Measurements from ENCODE around the gene LIN54. TPM values are rescaled to one million over a fixed set of nuclear protein-coding genes. Genes with fewer than 3 reads are reported as not detected.

Gene LIN54
- total and polyA plus RNA-seq, 9 of the 15 experiments (the other 6 are each of a cell fraction or from before 2014, with no cell fraction given), result 2.2 to 22.5 (median 15.8) TPM

DNA sequence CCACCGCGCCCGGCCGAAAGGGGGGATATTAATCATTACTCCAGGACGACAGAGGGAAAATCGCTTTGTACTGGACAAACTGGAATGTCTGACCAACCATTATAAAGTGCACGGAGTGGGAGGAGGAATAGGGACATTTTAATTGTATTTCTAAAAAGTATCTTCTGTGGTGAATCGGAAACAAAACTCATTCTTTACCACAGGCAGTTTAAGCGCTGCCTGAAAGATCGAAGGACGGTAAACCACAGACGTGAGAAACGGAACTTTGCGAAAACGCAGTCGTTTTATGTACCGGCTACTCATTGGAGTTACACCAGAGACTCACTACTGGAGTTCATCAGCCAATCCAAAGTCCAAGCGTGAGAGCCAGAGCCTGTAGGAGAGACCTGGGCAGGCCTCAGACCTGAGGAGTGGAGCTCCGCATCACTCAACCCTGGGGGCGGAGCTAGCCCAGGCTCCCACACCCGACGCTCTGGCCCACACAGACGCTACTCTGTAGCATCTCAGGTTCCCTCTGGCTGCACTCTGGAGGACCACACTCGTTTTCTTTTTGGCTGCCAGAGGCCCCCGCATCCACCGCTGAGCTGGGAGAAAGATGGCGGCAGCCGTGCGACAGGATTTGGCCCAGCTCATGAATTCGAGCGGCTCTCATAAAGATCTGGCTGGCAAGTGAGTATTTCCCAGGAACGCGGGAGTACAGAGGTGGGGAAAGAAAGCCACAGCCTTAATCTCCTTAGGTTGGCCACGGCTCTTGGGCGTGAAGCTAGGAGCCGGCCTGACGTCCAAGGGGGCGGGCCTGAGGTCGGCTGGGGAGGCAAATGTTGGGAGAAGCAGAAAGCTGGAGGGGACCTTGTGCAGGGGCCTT lies 24.2 kb upstream of the LIN54 start, which contains the start of gene COPS4:
TSS of gene COPS4 (plus strand) at position 554 of the 865 bp plus-strand sequence. CDS start at position 596, 42 bp downstream.
- peak; percentile 97 for ATAC-seq
- Histone ChIP-seq H3K9me1 (ENCODE audit: control insufficient read depth, insufficient read depth, low read length) (no peaks in the 10 kb centered on the region), H3K27me3 (ENCODE audit: control insufficient read depth in 2 of 2, insufficient read depth in 2 of 2, low read length in 2 of 2) (no peaks in the 10 kb centered on the region), H3K27ac (ENCODE audit: extremely low read depth, low read depth, low read length) (peak within 1 kb of the TSS; percentile 86), H2AFZ (ENCODE audit: low read depth, low read length) (peak within 1 kb of the TSS; percentile 97), H3K4me2 (ENCODE audit: insufficient read depth, low read length) (peak within 1 kb of the TSS; percentile 87), H3K9ac (ENCODE audit: insufficient read depth in 1 of 2, low read depth in 2 of 2, low read length in 2 of 2) (peak within 1 kb of the TSS; percentile 73 to 89), H3K4me1 (replicated peaks in 1 of 2; ENCODE audit: control insufficient read depth in 2 of 2, insufficient read depth in 2 of 2, low read length in 2 of 2) (peaks cover 6 to 12% of the 10 kb centered on the region in 2 experiments; a peak in 4 of 5 replicates), H3K9me3 (replicated peaks; ENCODE audit: control insufficient read depth, insufficient read depth, low read depth, low read length) (no peaks in the 10 kb centered on the region), H3K4me3 (peak within 1 kb of the TSS; percentile 56), H3K36me3 (ENCODE audit: control insufficient read depth, insufficient read depth, low read length) (no peaks in the 10 kb centered on the region; the same call in 2 of the 3 replicates), H4K20me1 (replicated peaks; ENCODE audit: control insufficient read depth, insufficient read depth, low read length) (no peaks in the 10 kb centered on the region), H3K79me2 (ENCODE audit: control insufficient read depth, insufficient read depth, low read length) (peaks cover 46% of the 10 kb centered on the region)
- intact Hi-C loops (cut with micrococcal nuclease) (loop anchor here (1.0 to 2.0 kb wide), 2 partner anchors 22 to 134 kb away; partner anchors contain the start of gene THAP9), in situ Hi-C loops (cut with MboI) (no loop called here)
- WGBS (ENCODE audit: insufficient coverage, low coverage, missing lambda C conversion rate), result 1% methylated on average over 35 of the region's 39 CpGs
- no TSS peak for BruUV-seq (replicated peaks)
- CTCF ChIA-PET (ENCODE audit: low intra/inter-chr PET ratio), result interaction anchor here (1.4 kb wide), 1 partner anchor 22 kb away, joined by 6 read pairs; no protein-coding TSS in a partner anchor
- DNase-seq (ENCODE audit: extremely low read depth in 1 of 4, low spot score in 3 of 4), result peak; percentile 95 to 99 (median 96)
- FAIRE-seq, result peak; percentile 99
- POLR2A ChIA-PET, result interaction anchor here (0.6 to 1.3 kb wide), 17 partner anchors 10 to 1304 kb away, joined by 3 to 10 read pairs (median 4); partner anchors contain the start of gene LIN54
- TF ChIP-seq, protein P1, sequence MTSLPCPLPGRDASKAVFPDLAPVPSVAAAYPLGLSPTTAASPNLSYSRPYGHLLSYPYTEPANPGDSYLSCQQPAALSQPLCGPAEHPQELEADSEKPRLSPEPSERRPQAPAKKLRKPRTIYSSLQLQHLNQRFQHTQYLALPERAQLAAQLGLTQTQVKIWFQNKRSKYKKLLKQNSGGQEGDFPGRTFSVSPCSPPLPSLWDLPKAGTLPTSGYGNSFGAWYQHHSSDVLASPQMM (CRISPR knock-in tag; IDR thresholded peaks at IDR 0.05), result no peak
- TF ChIP-seq ARHGAP35 (IDR thresholded peaks at IDR 0.05; ENCODE audit: partially characterized antibody) (no peak), RNF2 (IDR thresholded peaks at IDR 0.05) (peak; percentile 94)
- TF ChIP-seq, protein P2, sequence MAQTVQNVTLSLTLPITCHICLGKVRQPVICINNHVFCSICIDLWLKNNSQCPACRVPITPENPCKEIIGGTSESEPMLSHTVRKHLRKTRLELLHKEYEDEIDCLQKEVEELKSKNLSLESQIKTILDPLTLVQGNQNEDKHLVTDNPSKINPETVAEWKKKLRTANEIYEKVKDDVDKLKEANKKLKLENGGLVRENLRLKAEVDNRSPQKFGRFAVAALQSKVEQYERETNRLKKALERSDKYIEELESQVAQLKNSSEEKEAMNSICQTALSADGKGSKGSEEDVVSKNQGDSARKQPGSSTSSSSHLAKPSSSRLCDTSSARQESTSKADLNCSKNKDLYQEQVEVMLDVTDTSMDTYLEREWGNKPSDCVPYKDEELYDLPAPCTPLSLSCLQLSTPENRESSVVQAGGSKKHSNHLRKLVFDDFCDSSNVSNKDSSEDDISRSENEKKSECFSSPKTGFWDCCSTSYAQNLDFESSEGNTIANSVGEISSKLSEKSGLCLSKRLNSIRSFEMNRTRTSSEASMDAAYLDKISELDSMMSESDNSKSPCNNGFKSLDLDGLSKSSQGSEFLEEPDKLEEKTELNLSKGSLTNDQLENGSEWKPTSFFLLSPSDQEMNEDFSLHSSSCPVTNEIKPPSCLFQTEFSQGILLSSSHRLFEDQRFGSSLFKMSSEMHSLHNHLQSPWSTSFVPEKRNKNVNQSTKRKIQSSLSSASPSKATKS (CRISPR knock-in tag; IDR thresholded peaks at IDR 0.05), result no peak
- TF ChIP-seq, protein P3, sequence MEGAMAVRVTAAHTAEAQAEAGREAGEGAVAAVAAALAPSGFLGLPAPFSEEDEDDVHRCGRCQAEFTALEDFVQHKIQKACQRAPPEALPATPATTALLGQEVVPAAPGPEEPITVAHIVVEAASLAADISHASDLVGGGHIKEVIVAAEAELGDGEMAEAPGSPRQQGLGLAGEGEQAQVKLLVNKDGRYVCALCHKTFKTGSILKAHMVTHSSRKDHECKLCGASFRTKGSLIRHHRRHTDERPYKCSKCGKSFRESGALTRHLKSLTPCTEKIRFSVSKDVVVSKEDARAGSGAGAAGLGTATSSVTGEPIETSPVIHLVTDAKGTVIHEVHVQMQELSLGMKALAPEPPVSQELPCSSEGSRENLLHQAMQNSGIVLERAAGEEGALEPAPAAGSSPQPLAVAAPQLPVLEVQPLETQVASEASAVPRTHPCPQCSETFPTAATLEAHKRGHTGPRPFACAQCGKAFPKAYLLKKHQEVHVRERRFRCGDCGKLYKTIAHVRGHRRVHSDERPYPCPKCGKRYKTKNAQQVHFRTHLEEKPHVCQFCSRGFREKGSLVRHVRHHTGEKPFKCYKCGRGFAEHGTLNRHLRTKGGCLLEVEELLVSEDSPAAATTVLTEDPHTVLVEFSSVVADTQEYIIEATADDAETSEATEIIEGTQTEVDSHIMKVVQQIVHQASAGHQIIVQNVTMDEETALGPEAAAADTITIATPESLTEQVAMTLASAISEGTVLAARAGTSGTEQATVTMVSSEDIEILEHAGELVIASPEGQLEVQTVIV (CRISPR knock-in tag; IDR thresholded peaks at IDR 0.05; ENCODE audit: borderline replicate concordance), result no peak
- TF ChIP-seq, protein P4, sequence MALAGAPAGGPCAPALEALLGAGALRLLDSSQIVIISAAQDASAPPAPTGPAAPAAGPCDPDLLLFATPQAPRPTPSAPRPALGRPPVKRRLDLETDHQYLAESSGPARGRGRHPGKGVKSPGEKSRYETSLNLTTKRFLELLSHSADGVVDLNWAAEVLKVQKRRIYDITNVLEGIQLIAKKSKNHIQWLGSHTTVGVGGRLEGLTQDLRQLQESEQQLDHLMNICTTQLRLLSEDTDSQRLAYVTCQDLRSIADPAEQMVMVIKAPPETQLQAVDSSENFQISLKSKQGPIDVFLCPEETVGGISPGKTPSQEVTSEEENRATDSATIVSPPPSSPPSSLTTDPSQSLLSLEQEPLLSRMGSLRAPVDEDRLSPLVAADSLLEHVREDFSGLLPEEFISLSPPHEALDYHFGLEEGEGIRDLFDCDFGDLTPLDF (CRISPR knock-in tag; IDR thresholded peaks at IDR 0.05), result peak; percentile 35; the same call in 1 of the 2 replicates
- TF ChIP-seq, protein P5, sequence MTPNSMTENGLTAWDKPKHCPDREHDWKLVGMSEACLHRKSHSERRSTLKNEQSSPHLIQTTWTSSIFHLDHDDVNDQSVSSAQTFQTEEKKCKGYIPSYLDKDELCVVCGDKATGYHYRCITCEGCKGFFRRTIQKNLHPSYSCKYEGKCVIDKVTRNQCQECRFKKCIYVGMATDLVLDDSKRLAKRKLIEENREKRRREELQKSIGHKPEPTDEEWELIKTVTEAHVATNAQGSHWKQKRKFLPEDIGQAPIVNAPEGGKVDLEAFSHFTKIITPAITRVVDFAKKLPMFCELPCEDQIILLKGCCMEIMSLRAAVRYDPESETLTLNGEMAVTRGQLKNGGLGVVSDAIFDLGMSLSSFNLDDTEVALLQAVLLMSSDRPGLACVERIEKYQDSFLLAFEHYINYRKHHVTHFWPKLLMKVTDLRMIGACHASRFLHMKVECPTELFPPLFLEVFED (CRISPR knock-in tag; conservative IDR thresholded peaks at IDR 0.05), result peak; percentile 42; the same call in 1 of the 2 replicates
